GM19328 (cell line): Measurements from ENCODE around the gene NDOR1.
"Not testable (repeated sequence)": the region's sequence is repeated elsewhere in the genome, so short reads cannot be mapped to it uniquely, and the experiment has no call there.

ENCODE experiments used
- ATAC-seq: cut with Tn5 transposase; IDR thresholded peaks from one replicate; pipeline ENCODE4 v1.9.1; 2021; ENCODE audit warnings: mild to moderate bottlenecking, moderate library complexity; ENCODE audit not compliant: unreplicated experiment

Gene NDOR1

GRCh38 chr9:137255448-137256114, 50.1 kb downstream of the NDOR1 start:
- no peak for ATAC-seq

DNA sequence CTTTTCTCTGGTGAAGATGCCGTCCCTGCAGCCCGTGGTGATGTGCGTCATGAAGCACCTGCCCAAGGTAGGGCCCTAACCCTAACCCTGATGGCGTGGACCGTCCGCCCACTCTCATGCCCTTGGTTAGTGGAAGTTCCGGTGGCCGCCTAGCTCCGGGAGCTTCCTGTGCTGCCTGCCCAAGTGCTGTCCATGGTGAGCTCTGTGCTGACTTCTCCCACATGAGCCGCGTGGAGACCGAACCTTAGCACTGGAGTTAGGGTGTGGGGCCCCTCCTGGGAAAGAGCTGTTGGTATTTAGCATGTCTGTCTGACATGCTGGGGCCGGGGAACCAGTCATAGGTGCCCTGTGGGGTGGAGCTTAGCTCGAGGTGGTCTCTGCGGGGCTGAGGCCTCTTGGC, 50.9 kb downstream of the NDOR1 start:
- ATAC-seq = no peak

DNA sequence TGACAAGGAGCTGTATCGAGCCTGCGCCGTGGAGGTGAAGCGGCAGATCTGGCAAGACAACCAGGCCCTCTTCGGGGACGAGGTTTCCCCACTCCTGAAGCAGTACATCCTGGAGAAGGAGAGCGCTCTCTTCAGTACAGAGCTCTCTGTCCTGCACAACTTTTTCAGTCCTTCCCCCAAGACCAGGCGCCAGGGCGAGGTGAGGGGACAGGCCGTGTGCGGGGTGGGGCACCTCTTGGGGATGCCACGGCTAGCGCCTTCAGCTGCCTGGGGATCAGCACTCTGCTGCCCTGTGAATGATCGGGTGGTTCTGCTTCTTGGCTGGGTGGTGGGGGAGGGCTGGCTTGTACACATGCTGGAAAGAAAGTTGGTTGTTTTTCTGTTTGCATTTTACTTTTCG, 51.4 kb downstream of the NDOR1 start:
- ATAC-seq = no peak

GRCh38 chr9:137262173-137262908, 56.8 kb downstream of the NDOR1 start:
- ATAC-seq = not testable (repeated sequence)

GRCh38 chr9:137262909-137263285, 57.4 kb downstream of the NDOR1 start:
- ATAC-seq = no peak

DNA sequence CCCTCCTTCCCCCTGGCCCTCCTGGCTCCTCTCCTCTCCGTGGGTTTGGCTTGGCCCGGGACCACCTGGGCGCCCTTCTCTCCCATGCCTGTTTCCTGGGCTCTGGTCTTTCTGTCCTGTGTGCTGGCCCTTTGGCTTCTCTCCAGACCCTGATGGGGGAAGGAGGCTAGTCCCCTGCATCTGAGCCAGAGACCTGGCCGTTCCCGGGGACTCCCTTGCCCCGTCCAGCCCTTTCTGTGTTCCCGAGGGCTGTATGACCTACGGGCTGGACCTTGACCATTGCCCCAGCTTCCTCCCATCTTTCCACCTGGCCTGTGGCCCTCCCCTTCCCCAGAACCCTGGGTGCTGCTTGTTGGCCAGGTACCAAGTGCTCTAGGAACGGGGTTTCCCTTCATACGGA, 58.0 kb downstream of the NDOR1 start:
- no peak for ATAC-seq

DNA sequence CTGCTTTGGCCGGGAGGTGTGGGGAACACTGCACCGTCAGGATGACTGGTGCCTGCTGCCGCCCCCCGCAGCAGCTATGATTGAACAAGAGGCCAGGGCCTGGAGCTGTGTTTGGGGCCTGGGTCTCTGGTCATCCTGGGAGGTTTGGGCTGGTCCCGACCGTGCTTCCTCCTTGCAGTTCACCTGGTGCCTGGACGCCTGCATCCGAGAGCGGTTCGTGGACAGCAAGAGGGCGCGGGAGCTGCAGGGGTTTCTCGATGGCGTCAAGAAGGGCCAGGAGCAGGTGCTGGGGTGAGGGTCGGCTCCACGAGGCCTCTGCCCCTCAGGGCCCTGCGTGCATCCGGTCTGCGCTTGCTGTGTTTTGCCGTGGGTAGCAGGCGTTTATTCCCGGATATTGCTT, 58.6 kb downstream of the NDOR1 start:
- no peak for ATAC-seq

DNA sequence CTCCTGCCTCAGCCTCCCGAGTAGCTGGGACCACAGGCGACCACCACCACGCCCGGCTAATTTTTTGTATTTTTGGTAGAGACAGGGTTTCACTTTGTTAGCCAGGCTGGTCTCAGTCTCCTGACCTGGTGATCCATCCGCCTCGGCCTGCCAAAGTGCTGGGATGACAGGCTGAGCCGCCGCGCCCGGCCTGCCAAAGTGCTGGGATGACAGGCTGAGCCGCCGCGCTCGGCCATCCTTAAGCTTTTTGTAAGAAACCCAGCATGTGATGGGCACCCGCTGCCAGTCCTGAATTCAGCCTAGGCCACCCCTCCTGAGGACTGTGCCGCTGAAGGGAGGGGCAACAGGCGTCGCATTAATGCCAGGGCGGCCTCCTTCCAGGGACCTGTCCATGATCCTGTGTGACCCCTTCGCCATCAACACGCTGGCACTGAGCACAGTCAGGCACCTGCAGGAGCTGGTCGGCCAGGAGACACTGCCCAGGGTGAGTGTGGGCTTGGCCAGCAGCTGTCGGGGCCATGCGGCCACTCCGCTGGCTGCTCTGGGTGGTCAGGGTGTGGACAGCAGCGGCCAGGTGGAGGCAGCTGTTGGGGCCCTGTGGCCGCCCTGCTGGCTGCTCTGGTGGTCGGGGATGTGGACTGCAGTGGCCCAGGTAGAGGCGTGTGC, 60.1 kb downstream of the NDOR1 start:
- no peak for ATAC-seq

GRCh38 chr9:137266162-137266527, 60.6 kb downstream of the NDOR1 start:
- ATAC-seq = no peak
